Measurements from ENCODE around the gene RTP3. TPM values are rescaled to one million over a fixed set of nuclear protein-coding genes. Genes with fewer than 3 reads are reported as not detected.

Gene RTP3
- polyA plus RNA-seq, 1 of the 3 experiments (the other 2 are of a cell fraction) = not detected

DNA sequence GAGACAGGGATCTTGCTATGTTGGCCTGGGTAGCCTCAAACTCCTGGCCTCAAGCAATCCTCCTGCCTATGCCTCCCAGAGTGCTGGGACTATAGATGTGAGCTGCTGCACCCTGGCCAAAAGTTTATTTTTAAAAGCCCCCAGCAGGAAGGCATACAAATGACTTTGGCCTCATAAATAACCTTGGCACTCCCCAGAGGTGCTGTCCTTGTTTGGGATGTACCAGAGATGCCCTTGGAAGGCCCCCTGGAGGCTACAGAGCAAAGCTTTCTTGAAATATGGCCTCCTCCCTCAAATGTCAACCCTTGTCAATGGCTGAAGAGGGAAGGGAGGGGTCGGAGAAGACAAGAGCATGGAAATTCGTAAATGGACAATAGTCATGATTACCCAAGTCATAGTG is 14.0 kb upstream of the RTP3 start:
- CTCF ChIA-PET = interaction anchor here (1.2 to 7.9 kb wide), 5 partner anchors 8 to 425 kb away, joined by 3 to 223 read pairs (median 7); partner anchors contain the start of genes LRRC2 and RTP3
- H4K20me1 ChIP-seq (ENCODE audit: insufficient read depth) = no peaks in the 10 kb centered on the region
- H3K4me2 ChIP-seq = no peak overlapping the region
- POLR2A ChIA-PET = no interaction called here
- H3K9me3 ChIP-seq = no peaks in the 10 kb centered on the region
- TF ChIP-seq SMC3 (IDR thresholded peaks at IDR 0.05; ENCODE audit: low read depth, low read length) (no peak), EZH2phosphoT487 (IDR thresholded peaks at IDR 0.05; ENCODE audit: borderline replicate concordance, low read depth) (no peak), TAF1 (IDR thresholded peaks at IDR 0.05; ENCODE audit: borderline replicate concordance, low read depth, low read length) (no peak), MXI1 (IDR thresholded peaks at IDR 0.05; ENCODE audit: low read depth, low read length) (no peak), RXRA (IDR thresholded peaks at IDR 0.05; ENCODE audit: borderline replicate concordance, low read depth) (no peak), EP300 (IDR thresholded peaks at IDR 0.05; ENCODE audit: borderline replicate concordance in 1 of 2, low read depth in 1 of 2, low read length in 1 of 2) (no peak), GATA2 (CRISPR knock-in tag; IDR thresholded peaks at IDR 0.05) (no peak), RAD21 (IDR thresholded peaks at IDR 0.05; ENCODE audit: low read length) (no peak), NRF1 (IDR thresholded peaks at IDR 0.05; ENCODE audit: low read depth, low read length) (no peak), TEAD4 (IDR thresholded peaks at IDR 0.05; ENCODE audit: borderline replicate concordance, insufficient read depth) (no peak), YY1 (IDR thresholded peaks at IDR 0.05; ENCODE audit: low read depth) (no peak), CHD2 (IDR thresholded peaks at IDR 0.05; ENCODE audit: low read length, partially characterized antibody) (no peak), FOXM1 (IDR thresholded peaks at IDR 0.05; ENCODE audit: low read depth) (no peak), TCF12 (IDR thresholded peaks at IDR 0.05) (no peak)
- TF ChIP-seq, protein P1, sequence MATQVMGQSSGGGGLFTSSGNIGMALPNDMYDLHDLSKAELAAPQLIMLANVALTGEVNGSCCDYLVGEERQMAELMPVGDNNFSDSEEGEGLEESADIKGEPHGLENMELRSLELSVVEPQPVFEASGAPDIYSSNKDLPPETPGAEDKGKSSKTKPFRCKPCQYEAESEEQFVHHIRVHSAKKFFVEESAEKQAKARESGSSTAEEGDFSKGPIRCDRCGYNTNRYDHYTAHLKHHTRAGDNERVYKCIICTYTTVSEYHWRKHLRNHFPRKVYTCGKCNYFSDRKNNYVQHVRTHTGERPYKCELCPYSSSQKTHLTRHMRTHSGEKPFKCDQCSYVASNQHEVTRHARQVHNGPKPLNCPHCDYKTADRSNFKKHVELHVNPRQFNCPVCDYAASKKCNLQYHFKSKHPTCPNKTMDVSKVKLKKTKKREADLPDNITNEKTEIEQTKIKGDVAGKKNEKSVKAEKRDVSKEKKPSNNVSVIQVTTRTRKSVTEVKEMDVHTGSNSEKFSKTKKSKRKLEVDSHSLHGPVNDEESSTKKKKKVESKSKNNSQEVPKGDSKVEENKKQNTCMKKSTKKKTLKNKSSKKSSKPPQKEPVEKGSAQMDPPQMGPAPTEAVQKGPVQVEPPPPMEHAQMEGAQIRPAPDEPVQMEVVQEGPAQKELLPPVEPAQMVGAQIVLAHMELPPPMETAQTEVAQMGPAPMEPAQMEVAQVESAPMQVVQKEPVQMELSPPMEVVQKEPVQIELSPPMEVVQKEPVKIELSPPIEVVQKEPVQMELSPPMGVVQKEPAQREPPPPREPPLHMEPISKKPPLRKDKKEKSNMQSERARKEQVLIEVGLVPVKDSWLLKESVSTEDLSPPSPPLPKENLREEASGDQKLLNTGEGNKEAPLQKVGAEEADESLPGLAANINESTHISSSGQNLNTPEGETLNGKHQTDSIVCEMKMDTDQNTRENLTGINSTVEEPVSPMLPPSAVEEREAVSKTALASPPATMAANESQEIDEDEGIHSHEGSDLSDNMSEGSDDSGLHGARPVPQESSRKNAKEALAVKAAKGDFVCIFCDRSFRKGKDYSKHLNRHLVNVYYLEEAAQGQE (IDR thresholded peaks at IDR 0.05; ENCODE audit: low read depth, low read length) = no peak
- TF ChIP-seq, protein P2, sequence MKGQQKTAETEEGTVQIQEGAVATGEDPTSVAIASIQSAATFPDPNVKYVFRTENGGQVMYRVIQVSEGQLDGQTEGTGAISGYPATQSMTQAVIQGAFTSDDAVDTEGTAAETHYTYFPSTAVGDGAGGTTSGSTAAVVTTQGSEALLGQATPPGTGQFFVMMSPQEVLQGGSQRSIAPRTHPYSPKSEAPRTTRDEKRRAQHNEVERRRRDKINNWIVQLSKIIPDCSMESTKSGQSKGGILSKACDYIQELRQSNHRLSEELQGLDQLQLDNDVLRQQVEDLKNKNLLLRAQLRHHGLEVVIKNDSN (IDR thresholded peaks at IDR 0.05; ENCODE audit: borderline replicate concordance, low read depth) = no peak
- TF ChIP-seq, protein P3, sequence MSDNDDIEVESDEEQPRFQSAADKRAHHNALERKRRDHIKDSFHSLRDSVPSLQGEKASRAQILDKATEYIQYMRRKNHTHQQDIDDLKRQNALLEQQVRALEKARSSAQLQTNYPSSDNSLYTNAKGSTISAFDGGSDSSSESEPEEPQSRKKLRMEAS (IDR thresholded peaks at IDR 0.05; ENCODE audit: low read depth) = no peak
- TF ChIP-seq, protein P4, sequence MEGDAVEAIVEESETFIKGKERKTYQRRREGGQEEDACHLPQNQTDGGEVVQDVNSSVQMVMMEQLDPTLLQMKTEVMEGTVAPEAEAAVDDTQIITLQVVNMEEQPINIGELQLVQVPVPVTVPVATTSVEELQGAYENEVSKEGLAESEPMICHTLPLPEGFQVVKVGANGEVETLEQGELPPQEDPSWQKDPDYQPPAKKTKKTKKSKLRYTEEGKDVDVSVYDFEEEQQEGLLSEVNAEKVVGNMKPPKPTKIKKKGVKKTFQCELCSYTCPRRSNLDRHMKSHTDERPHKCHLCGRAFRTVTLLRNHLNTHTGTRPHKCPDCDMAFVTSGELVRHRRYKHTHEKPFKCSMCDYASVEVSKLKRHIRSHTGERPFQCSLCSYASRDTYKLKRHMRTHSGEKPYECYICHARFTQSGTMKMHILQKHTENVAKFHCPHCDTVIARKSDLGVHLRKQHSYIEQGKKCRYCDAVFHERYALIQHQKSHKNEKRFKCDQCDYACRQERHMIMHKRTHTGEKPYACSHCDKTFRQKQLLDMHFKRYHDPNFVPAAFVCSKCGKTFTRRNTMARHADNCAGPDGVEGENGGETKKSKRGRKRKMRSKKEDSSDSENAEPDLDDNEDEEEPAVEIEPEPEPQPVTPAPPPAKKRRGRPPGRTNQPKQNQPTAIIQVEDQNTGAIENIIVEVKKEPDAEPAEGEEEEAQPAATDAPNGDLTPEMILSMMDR (IDR thresholded peaks at IDR 0.05) = no peak
- H3K36me3 ChIP-seq (replicated peaks in 1 of 2; ENCODE audit: control insufficient read depth in 1 of 2, insufficient read depth in 2 of 2, low read length in 1 of 2) = no peaks in the 10 kb centered on the region
- 24% methylated on average over 2 of the region's 2 CpGs for WGBS (ENCODE audit: low lambda C conversion rate)
- no peak overlapping the region for H2AFZ ChIP-seq (ENCODE audit: low read depth)
- DNase-seq = no peak
- H3F3A ChIP-seq (replicated peaks; ENCODE audit: insufficient read depth) = no peaks in the 10 kb centered on the region
- no peaks in the 10 kb centered on the region for H3K79me2 ChIP-seq (ENCODE audit: insufficient read depth)
- H3K9me2 ChIP-seq = no peaks in the 10 kb centered on the region
- H3K4me1 ChIP-seq (ENCODE audit: control insufficient read depth in 1 of 2, insufficient read depth in 2 of 2, low read depth in 1 of 2, low read length in 1 of 2) = peaks cover 0 to under 1% of the 10 kb centered on the region in 2 experiments; a peak in 1 of 4 replicates
- no peak overlapping the region for H3K9ac ChIP-seq
- H3K4me3 ChIP-seq (ENCODE audit: low read depth in 2 of 2, low read length in 1 of 2) = no peak overlapping the region
- H3K27ac ChIP-seq (ENCODE audit: low read depth in 2 of 2, low read length in 1 of 2) = no peak overlapping the region
- no peaks in the 10 kb centered on the region; the same call in 1 of the 2 replicates for H3K27me3 ChIP-seq (ENCODE audit: insufficient read depth)
